ENCODE data around the gene EXOSC9. TPM values are rescaled to one million over a fixed set of nuclear protein-coding genes. Genes with fewer than 3 reads are reported as not detected.

EXOSC9 gene
- total RNA-seq, 4 donors from 2014 or later = 13.4 to 28.8 (median 19.9) TPM

DNA sequence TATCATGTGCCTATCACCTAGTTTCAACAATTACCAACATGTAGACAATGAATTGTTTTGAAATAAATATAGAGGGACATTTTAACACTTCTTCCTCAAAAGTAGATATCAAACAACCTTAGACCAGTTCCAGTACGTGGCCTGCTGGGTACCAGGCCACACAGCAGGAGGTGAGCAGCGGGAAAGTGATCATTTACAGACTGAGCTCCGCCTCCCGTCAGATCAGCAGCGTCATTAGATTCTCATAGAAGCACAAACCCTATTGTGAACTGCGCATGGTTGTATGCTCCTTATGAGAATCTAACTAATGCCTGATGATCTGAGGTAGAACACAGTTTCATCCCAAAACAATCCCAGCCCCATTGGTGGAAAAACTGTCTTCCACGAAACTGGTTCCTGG, 62.7 kb downstream of the EXOSC9 start:
- Histone ChIP-seq H3K36me3 (peaks cover 0 to 46% of the 10 kb centered on the region in 2 donors), H3K27ac (no peak overlapping the region), H3K4me1 (no peaks in the 10 kb centered on the region), H3K4me3 (no peak overlapping the region), H3K27me3 (no peaks in the 10 kb centered on the region), H3K9me3 (no peaks in the 10 kb centered on the region)
- TF ChIP-seq, protein P1, sequence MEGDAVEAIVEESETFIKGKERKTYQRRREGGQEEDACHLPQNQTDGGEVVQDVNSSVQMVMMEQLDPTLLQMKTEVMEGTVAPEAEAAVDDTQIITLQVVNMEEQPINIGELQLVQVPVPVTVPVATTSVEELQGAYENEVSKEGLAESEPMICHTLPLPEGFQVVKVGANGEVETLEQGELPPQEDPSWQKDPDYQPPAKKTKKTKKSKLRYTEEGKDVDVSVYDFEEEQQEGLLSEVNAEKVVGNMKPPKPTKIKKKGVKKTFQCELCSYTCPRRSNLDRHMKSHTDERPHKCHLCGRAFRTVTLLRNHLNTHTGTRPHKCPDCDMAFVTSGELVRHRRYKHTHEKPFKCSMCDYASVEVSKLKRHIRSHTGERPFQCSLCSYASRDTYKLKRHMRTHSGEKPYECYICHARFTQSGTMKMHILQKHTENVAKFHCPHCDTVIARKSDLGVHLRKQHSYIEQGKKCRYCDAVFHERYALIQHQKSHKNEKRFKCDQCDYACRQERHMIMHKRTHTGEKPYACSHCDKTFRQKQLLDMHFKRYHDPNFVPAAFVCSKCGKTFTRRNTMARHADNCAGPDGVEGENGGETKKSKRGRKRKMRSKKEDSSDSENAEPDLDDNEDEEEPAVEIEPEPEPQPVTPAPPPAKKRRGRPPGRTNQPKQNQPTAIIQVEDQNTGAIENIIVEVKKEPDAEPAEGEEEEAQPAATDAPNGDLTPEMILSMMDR (IDR thresholded peaks at IDR 0.05 in 4 of 5, conservative IDR thresholded peaks at IDR 0.05 in 1 of 5) = no peak
- TF ChIP-seq POLR2A (IDR thresholded peaks at IDR 0.05) = no peak
- no peak for ATAC-seq
- no peak for DNase-seq
- in situ Hi-C loops (cut with MboI; ENCODE audit: low sequenced_read_pairs in 4 of 4) = no loop called here
- intact Hi-C loops (cut with DNase I; ENCODE audit: low total_unique reads) = no loop called here

Other genes with a start within 250 kb of the EXOSC9 start
- 100 to 1,000 TPM in 2 of 4 donors, 10 to 100 TPM in 2; 59.2 to 181 (median 88.0) TPM for gene ANXA5, start 104.3 kb upstream of the EXOSC9 start, total RNA-seq
- not detected for gene SMIM43, start 36.2 kb upstream of the EXOSC9 start, total RNA-seq
- gene CCNA2, start 22.6 kb downstream of the EXOSC9 start, total RNA-seq = under 1 TPM in 3 of 4 donors, not detected in 1; 0.20 to 0.60 (median 0.36) TPM
- gene BBS7, start 69.2 kb downstream of the EXOSC9 start, total RNA-seq = 10 to 100 TPM in 1 of 4 donors, 1 to 10 TPM in 3; 4.5 to 11.1 (median 6.7) TPM
- gene TRPC3, start 150.7 kb downstream of the EXOSC9 start, total RNA-seq = under 1 TPM in 1 of 4 donors, not detected in 3; 0.09 TPM